HG02798 (cell line): Measurements from ENCODE around the gene FPGT.
"Not testable (repeated sequence)": the region's sequence is repeated elsewhere in the genome, so short reads cannot be mapped to it uniquely, and the experiment has no call there.

ENCODE experiments used
- ATAC-seq: cut with Tn5 transposase; IDR thresholded peaks from one replicate; pipeline ENCODE4 v1.9.1; 2021; ENCODE audit warnings: mild to moderate bottlenecking; ENCODE audit not compliant: unreplicated experiment, poor library complexity

Gene FPGT

DNA sequence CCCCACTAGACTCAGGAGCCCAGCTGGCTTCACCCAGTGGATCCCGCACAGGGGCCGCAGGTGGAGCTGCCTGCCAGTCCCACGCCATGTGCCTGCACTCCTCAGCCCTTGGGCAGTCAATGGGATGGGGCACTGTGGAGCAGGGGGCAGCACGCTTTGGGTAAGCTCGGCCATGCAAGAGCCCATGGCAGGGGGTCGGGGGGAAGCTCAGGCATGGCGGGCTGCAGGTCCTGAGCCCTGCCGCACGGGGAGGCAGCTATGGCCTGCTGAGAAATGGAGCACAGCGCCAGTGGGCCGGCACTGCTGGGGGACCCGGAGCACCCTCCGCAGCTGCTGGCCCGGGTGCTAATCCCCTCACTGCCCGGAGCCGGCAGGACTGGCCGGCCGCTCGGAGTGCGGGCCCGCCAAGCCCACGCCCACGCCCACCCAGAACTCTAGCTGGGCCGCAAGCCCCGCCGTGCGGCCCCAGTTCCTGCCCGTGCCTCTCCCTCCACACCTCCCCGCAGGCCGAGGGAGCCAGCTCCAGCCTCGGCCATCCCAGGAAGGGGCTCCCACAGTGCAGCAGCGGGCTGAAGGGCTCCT, 55.3 kb downstream of the FPGT start:
- ATAC-seq, result not testable (repeated sequence)
